GM12801 (cell line): ENCODE results near the gene FBXL16.

Source experiments
- CTCF ChIP-seq: IDR thresholded peaks from one replicate; pipeline ENCODE4 v1.5.1; 2011; ENCODE audit warnings: control low read depth; ENCODE audit not compliant: insufficient read length; ENCODE audit errors: extremely low read depth

The FBXL16 gene

GRCh38 chr16:718389-718788 is 12.8 kb upstream of the FBXL16 start:
- TF ChIP-seq CTCF: no peak

GRCh38 chr16:717450-718245 is 12.0 kb upstream of the FBXL16 start:
- TF ChIP-seq CTCF: no peak

- no peak for TF ChIP-seq CTCF
Measured at GRCh38 chr16:716768-717325, 11.2 kb upstream of the FBXL16 start.

GRCh38 chr16:716200-716568 is 10.6 kb upstream of the FBXL16 start:
- no peak for TF ChIP-seq CTCF

- TF ChIP-seq CTCF: no peak
Measured at GRCh38 chr16:715477-716199, 10.0 kb upstream of the FBXL16 start.

GRCh38 chr16:714558-715476 is 9.2 kb upstream of the FBXL16 start, which contains the start of gene METRN:
Gene METRN, plus strand, starts transcription at chr16:715118. Its CDS starts 172 bp downstream, at chr16:715290.
- no peak for TF ChIP-seq CTCF
